Caco-2 (cell line): ENCODE results near the gene MMP19. TPM values are rescaled to one million over a fixed set of nuclear protein-coding genes. Genes with fewer than 3 reads are reported as not detected.
A peak's percentile ranks its signal among the peaks of the same experiment; 100 is the strongest.

Experiments used
- BruUV-seq: library from RNA; stranded (reverse); fragments of 400-500 nt; replicated peaks from 2 replicates; lab custom pipeline; 2021; lab: Mats Ljungman, UMichigan
- CTCF ChIA-PET: fragments of 300-600 bp; sonication (Branson Sonifier 250); formaldehyde crosslinking; loops from one replicate; lab custom pipeline; 2022; ENCODE audit warnings: antibody characterized with exemption; lab: Charles Lee
- POLR2A ChIA-PET: fragments of 300-600 bp; sonication (Branson Sonifier 250); formaldehyde crosslinking; loops from one replicate; lab custom pipeline; 2022; ENCODE audit warnings: antibody characterized with exemption; lab: Charles Lee
- DNase-seq, 2 experiments: peaks; one replicate each; pipeline versions ENCODE4 v3.0.0 to v3.0.0-alpha.2; 2020 to 2022
- H3K27me3 ChIP-seq: replicated peaks from 2 replicates; pipeline ENCODE4 v1.6.0; 2011; ENCODE audit warnings: low read length; ENCODE audit not compliant: control insufficient read depth, insufficient read depth
- H3K36me3 ChIP-seq: 2 replicates; pipeline ENCODE4 v1.5.1; 2011; ENCODE audit warnings: low read length; ENCODE audit not compliant: control insufficient read depth, insufficient read depth
- H3K4me1 ChIP-seq: fragments of 250-450 bp; sonication (Bioruptor Pico); 2 replicates; pipeline ENCODE4 v1.5.1; 2020; ENCODE audit warnings: mild to moderate bottlenecking
- H3K4me3 ChIP-seq: 2 replicates; pipeline ENCODE4 v1.5.1; 2011; ENCODE audit warnings: low read depth, mild to moderate bottlenecking, control low read depth, low read length
- H3K9me3 ChIP-seq: fragments of 250-450 bp; sonication (Bioruptor Pico); 2 replicates; pipeline ENCODE4 v1.5.1; 2020; ENCODE audit warnings: mild to moderate bottlenecking, moderate library complexity
- H3K27ac Mint-ChIP-seq: one replicate; pipeline ENCODE4 v1.8.0; 2022; ENCODE audit warnings: mixed read lengths; ENCODE audit not compliant: unreplicated experiment
- H3K27me3 Mint-ChIP-seq: one replicate; pipeline ENCODE4 v1.8.0; 2022; ENCODE audit warnings: mixed read lengths; ENCODE audit not compliant: insufficient read depth, unreplicated experiment
- H3K36me3 Mint-ChIP-seq: one replicate; pipeline ENCODE4 v1.8.0; 2022; ENCODE audit warnings: mild to moderate bottlenecking, mixed read lengths; ENCODE audit not compliant: insufficient read depth, unreplicated experiment
- H3K4me1 Mint-ChIP-seq: one replicate; pipeline ENCODE4 v1.8.0; 2022; ENCODE audit warnings: low read depth, mixed read lengths; ENCODE audit not compliant: unreplicated experiment
- H3K4me3 Mint-ChIP-seq: one replicate; pipeline ENCODE4 v1.8.0; 2022; ENCODE audit warnings: mild to moderate bottlenecking, moderate library complexity, mixed read lengths; ENCODE audit not compliant: unreplicated experiment
- H3K9me3 Mint-ChIP-seq: one replicate; pipeline ENCODE4 v1.8.0; 2022; ENCODE audit warnings: mixed read lengths; ENCODE audit not compliant: unreplicated experiment
- intact Hi-C: fragments of 100-400 bp; cut with micrococcal nuclease; formaldehyde crosslinking; loops from one replicate; pipeline ENCODE4 v1.10.0; 2022; ENCODE audit not compliant: unreplicated experiment
- total RNA-seq: library from RNA; stranded (reverse); gene quantifications from 2 replicates; pipeline ENCODE4 v1.2.3, GENCODE V29; 2022
- TF ChIP-seq, protein P1 (sequence below), 2 experiments: fragments of 200-600 bp in 1 of 2; IDR thresholded peaks; 1 replicate in 1 of 2; 2 replicates in 1 of 2; pipeline versions ENCODE4 v1.5.1 to v1.8.0; 2011 to 2022; ENCODE audit warnings: antibody characterized with exemption in 1 of 2, control low read depth in 1 of 2, inconsistent platforms in 1 of 2, low read depth in 1 of 2, low read length in 1 of 2, mild to moderate bottlenecking in 1 of 2, moderate library complexity in 1 of 2; ENCODE audit not compliant: insufficient read depth in 1 of 2, severe bottlenecking in 1 of 2, unreplicated experiment in 1 of 2

MMP19 gene
- total RNA-seq, 1 experiment from 2014 or later: 2.2 TPM

DNA sequence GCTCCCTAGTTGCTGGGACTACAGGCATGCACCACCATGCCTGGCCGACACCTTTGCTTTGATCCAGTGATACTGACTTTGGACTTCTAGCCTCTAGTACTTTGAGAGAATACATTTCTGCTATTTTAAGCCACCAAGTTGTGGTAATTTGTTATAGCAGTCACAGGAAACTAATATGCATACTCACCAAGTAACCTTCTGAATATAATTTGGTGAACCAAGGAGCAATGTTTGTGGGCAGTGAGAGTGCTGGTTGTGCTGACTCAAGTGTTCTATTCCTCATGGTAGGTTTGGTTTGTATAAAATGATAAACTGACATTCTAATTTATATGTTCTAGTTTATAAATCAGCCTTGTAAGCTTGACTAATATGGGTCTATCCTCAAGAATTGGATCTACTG lies 42.4 kb upstream of the MMP19 start:
- ChIA-PET CTCF (no interaction called here), POLR2A (no interaction called here)
- no peaks in the 10 kb centered on the region for H3K27me3 ChIP-seq
- BruUV-seq: no TSS peak
- intact Hi-C loops: no loop called here
- DNase-seq: no peak
- H3K36me3 ChIP-seq: no peaks in the 10 kb centered on the region
- no peaks in the 10 kb centered on the region for H3K4me1 ChIP-seq
- no peak overlapping the region for H3K4me3 Mint-ChIP-seq
- no peak overlapping the region for H3K27ac Mint-ChIP-seq
- no peaks in the 10 kb centered on the region for H3K9me3 ChIP-seq
- no peaks in the 10 kb centered on the region for H3K27me3 Mint-ChIP-seq
- peaks cover 7% of the 10 kb centered on the region for H3K4me1 Mint-ChIP-seq
- no peaks in the 10 kb centered on the region for H3K36me3 Mint-ChIP-seq
- TF ChIP-seq, protein P1, sequence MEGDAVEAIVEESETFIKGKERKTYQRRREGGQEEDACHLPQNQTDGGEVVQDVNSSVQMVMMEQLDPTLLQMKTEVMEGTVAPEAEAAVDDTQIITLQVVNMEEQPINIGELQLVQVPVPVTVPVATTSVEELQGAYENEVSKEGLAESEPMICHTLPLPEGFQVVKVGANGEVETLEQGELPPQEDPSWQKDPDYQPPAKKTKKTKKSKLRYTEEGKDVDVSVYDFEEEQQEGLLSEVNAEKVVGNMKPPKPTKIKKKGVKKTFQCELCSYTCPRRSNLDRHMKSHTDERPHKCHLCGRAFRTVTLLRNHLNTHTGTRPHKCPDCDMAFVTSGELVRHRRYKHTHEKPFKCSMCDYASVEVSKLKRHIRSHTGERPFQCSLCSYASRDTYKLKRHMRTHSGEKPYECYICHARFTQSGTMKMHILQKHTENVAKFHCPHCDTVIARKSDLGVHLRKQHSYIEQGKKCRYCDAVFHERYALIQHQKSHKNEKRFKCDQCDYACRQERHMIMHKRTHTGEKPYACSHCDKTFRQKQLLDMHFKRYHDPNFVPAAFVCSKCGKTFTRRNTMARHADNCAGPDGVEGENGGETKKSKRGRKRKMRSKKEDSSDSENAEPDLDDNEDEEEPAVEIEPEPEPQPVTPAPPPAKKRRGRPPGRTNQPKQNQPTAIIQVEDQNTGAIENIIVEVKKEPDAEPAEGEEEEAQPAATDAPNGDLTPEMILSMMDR (IDR thresholded peaks at IDR 0.05; ENCODE audit: insufficient read depth in 1 of 2, low read depth in 1 of 2, low read length in 1 of 2, severe bottlenecking in 1 of 2, unreplicated experiment in 1 of 2): no peak
- H3K9me3 Mint-ChIP-seq: peaks cover 9% of the 10 kb centered on the region
- no peak overlapping the region for H3K4me3 ChIP-seq

- POLR2A ChIA-PET: no interaction called here
- H3K27ac Mint-ChIP-seq: no peak overlapping the region
These were observed 35.1 kb upstream of the MMP19 start for GRCh38 chr12:55877824-55878223.

DNA sequence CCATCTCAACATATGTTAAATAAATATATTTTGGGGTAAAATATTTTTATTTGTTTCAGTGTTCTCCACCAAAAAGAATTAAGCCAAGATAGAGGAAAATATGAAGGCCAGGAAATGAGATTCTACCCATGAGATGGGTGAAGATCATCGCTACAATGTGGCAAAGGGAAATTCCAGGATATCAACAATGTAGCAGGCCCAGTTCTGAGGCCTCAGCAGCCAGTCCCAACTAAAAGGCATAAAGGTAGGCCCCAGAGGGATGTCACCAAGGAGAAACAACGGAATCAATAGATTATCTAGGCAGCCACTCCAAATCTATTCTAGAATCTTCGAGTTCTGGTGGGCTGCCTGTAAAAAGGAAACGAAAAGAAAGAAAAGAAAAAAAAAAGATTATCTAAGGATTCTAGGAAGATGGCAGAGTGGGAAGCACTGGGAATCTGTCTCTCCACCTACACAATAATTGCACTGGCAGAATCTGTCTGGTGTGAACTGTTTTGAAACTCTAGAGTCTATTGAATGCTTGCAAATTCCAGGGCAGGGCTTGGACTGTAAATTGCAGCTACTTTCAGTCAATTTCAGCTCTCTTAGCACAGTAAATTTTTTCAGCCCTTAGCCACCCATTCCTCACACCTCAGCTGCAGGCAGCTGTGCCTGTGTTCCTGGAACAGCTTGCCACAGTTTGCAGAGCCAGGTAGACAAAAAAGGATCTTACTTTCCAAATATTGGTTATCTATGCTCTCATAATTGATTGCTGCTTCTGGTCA lies 33.1 kb upstream of the MMP19 start:
- peak overlapping the region; percentile 52 for H3K27ac Mint-ChIP-seq
- TF ChIP-seq, protein P1 (IDR thresholded peaks at IDR 0.05; ENCODE audit: insufficient read depth in 1 of 2, low read depth in 1 of 2, low read length in 1 of 2, severe bottlenecking in 1 of 2, unreplicated experiment in 1 of 2): no peak
- Histone ChIP-seq H3K4me3 (no peak overlapping the region), H3K4me1 (no peaks in the 10 kb centered on the region), H3K27me3 (no peaks in the 10 kb centered on the region), H3K36me3 (no peaks in the 10 kb centered on the region), H3K9me3 (peaks cover 10% of the 10 kb centered on the region; the same call in 1 of the 2 replicates)
- H3K36me3 Mint-ChIP-seq: no peaks in the 10 kb centered on the region
- CTCF ChIA-PET: no interaction called here
- no peaks in the 10 kb centered on the region for H3K4me1 Mint-ChIP-seq
- no peak for DNase-seq
- intact Hi-C loops: no loop called here
- BruUV-seq: no TSS peak
- no peaks in the 10 kb centered on the region for H3K27me3 Mint-ChIP-seq
- H3K9me3 Mint-ChIP-seq: peaks cover 12% of the 10 kb centered on the region
- POLR2A ChIA-PET: no interaction called here
- no peak overlapping the region for H3K4me3 Mint-ChIP-seq

More at GRCh38 chr12:55877824-55878223, 35.1 kb upstream of the MMP19 start:
- no TSS peak for BruUV-seq
- H3K4me3 Mint-ChIP-seq: no peak overlapping the region
- Histone ChIP-seq H3K27me3 (no peaks in the 10 kb centered on the region), H3K4me3 (no peak overlapping the region), H3K9me3 (peaks cover 10% of the 10 kb centered on the region; the same call in 1 of the 2 replicates), H3K4me1 (no peaks in the 10 kb centered on the region), H3K36me3 (no peaks in the 10 kb centered on the region)
- H3K9me3 Mint-ChIP-seq: peaks cover 12% of the 10 kb centered on the region
- DNase-seq: no peak
- H3K4me1 Mint-ChIP-seq: no peaks in the 10 kb centered on the region
- TF ChIP-seq, protein P1 (IDR thresholded peaks at IDR 0.05; ENCODE audit: insufficient read depth in 1 of 2, low read depth in 1 of 2, low read length in 1 of 2, severe bottlenecking in 1 of 2, unreplicated experiment in 1 of 2): no peak
- CTCF ChIA-PET: no interaction called here
- H3K36me3 Mint-ChIP-seq: no peaks in the 10 kb centered on the region
- no peaks in the 10 kb centered on the region for H3K27me3 Mint-ChIP-seq
- intact Hi-C loops: no loop called here
